HG02798 (cell line): Measurements from ENCODE around the gene PIRT.

Source experiments
- ATAC-seq: cut with Tn5 transposase; IDR thresholded peaks from one replicate; pipeline ENCODE4 v1.9.1; 2021; ENCODE audit warnings: mild to moderate bottlenecking; ENCODE audit not compliant: unreplicated experiment, poor library complexity

PIRT gene

DNA sequence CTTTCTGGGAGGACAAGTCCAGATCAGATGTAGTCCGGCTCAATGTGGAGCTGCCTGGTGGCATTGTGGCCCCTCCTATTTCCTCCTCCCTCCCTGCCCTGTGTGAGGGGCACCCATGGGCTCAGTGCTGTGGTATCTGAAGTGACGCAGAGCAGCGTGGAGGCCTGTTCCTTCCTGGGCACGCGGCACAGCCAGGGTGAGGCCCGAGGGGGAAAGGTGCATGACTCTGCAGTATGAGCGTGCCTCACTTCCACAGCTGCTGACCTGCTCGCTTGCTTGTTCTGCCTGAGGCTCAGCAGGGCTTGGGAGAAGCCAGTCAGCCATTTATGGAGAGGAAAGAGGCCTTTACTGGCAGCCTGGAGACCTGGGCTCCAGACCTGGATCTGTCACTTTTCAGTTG is 45.7 kb downstream of the PIRT start:
- ATAC-seq: no peak

DNA sequence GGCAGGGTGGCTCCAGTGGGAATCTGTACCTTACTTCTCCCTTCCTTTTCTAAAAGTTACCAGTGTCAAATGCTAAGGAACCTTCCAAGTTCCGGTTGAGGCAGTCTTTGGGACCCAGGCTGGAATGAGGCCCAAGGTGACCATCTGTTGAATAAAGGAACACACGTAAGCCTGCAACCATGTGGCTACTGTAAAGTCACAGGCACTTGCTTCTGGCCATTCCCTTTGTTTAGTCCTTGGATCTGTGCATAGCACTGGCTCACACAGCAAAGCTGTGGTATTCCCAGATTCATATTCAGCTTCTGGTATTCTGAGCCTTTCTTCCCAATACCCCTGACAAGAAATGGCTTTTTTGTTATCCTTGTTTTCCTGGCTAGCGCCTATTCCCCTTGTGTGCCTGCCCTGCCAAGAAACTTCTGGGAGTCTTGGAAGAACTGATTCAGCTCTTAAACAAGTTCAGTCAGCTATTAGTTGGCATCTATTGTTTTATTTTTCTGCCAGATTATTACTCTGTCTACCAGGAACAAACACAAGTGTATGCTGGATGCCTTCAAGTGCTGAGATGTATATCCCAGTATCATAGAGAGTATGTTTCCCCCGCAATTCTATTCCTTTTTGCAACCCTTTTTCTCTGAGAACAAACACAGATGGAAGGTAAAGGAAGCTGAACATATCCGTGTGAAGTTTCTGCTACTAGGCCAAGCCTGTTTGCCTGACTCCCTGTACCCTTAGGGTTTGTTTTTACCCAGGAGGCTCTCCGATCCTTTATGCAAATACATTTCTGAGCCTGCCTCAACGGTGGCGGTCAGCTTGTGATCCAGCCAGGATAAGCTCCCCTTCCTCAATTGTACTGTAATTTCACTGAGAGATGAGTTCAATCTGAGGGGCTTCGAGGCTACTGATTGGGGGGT is 47.1 kb downstream of the PIRT start:
- no peak for ATAC-seq

- ATAC-seq: no peak
Observed at GRCh38 chr17:10789694-10790271, 48.1 kb downstream of the PIRT start.

- no peak for ATAC-seq
Observed at GRCh38 chr17:10787306-10788045, 50.4 kb downstream of the PIRT start.

DNA sequence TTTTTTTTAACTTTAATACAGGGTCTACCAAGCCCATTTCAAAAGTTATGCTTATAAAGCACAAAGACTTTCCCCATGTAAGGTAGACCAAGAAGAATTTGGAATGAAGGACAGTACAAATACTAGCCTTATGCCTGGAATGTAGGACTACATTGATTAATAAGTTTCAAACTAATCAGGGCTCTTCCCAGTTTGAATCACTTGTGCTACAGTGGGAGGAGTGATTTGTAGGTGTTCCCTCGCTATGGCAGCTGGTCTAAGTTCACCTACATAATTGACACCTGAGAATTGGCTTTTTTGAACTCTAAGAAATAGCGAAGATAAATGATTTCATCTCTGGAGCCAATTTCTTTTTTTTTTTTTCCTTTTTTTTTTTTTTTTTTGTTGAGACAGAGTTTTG is 52.6 kb downstream of the PIRT start:
- no peak for ATAC-seq

DNA sequence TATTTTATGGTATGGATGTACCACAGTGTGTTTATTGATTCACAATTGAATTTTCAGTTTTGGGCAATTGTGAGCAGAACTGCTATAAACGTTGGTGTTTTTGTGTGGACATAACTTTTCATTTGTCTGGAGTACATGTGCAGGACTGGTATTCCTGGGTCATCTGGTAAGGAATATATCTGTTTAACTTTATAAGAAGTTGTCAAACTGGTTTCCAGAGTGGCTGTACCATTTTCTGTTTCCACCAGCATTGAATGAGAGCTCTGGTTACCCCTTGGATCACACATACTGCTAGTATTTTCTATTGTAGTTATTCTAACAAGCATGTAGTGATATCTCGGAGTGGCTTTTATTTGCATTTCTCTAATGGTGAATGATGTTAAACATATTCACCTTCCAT is 58.3 kb downstream of the PIRT start:
- ATAC-seq: no peak

GRCh38 chr17:10777890-10778289 is 60.0 kb downstream of the PIRT start:
- ATAC-seq: no peak

DNA sequence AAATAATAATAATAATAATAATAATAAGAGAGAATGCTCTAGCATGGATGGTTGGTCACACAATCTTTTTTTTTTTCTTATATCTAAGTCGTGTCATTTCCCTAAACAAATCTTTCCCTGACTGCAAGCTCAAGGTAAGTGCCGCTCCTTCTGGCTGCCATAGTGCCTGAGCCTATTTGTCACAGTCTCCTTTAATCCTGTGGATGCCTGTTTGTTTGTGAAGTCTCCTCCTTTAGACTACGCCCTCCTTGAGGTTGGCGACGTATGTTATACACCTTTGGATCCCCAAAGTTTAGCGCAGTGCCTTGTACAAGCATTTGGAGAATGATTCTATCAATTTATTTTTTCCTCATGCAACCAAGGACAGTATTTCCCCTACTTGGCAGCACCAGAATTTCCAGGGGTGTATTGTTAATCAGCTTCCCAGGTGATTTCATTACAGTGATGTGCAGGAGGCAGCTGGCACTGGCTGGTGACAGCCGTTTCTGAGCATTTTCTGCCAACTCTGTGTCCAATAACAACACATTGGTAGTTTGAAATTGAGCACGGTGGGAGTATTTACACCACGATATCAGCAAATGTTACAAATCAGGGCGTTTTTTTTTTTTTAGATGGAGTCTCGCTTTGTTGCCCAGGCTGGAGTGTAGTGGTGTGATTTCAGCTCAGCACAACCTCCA is 60.6 kb downstream of the PIRT start:
- no peak for ATAC-seq

DNA sequence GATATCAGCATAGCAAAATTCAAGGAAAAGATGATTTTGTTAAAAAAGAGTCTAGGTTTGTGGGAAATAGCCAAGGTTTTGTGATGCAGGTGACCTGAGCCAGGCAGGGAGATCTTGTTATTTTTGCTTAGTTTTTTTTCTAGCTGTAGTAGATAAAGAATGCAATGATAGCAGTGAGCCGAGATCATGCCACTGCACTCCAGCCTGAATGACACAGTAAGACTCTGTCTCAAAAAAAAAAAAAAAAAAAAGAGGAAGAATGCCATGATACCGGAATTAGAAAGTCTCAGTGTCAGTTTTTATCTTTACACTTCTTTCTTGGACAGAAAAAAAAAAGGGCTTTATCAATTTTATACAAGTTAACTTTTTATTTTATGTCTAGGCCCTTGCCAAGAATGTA is 61.5 kb downstream of the PIRT start:
- ATAC-seq: no peak

DNA sequence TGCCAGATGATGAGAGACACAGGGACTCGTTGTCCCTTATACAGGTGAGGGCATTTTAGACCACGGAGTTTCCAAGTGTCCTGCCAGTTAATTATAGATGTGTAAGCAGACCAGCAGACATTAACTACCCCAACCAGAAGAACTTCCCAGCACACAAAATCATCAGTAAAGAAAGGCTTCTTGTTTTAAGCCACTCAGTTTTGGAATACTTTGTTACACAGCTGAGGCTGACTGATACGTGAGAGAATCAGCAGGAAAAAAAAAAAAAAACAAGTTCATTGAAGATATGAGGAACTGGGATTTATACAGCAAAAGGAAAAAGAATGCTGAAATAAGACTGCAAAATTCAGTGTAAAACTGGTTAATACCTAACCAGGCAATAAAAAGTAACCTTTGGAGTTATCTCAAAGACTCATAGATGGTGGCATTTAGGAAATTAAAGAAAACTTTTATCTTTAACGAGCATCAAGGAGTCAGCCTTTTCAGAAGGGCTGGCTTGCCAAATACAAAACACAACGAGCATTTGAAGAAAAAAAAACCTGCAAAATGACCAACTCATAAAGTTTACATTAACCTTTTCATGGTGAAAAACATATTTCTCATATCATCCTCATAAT is 62.0 kb downstream of the PIRT start:
- no peak for ATAC-seq

GRCh38 chr17:10775058-10775457 is 62.8 kb downstream of the PIRT start:
- ATAC-seq: no peak

DNA sequence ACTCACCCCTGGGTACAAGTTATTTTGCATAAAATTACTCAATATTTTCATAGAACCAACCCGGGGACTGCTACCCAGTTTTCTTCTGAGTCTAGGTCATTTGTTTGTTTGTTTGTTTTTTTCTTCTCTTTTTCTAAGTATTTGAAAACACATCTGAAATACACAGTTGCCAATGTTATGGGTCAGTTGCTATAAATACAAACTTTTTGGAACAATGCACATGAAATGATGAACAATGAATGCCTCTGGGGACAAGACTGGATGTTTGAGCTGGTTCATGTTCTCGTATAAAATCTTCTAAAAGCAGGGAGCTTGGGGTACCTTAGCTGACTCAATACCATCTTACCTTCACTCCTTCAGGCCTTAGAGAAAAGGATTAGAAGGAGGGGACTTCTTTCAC is 64.5 kb downstream of the PIRT start:
- ATAC-seq: no peak
